Mesenchymal stem cell (in vitro differentiated cells and primary cell): ENCODE data around the gene SORCS3.
"Not testable (repeated sequence)": the region's sequence is repeated elsewhere in the genome, so short reads cannot be mapped to it uniquely, and the experiment has no call there.

Source experiments
- DNase-seq: peaks from one replicate; pipeline ENCODE4 v3.0.0-alpha.2; 2013
- H2AFZ ChIP-seq: one replicate; pipeline ENCODE4 v1.6.1; 2013; ENCODE audit warnings: low read depth, mild to moderate bottlenecking, control low read depth, inconsistent platforms, low read length, moderate library complexity
- H2AK5ac ChIP-seq: 2 replicates; pipeline ENCODE4 v1.6.1; 2013; ENCODE audit warnings: low read length, moderate library complexity, mild to moderate bottlenecking, inconsistent platforms; ENCODE audit not compliant: severe bottlenecking
- H2BK120ac ChIP-seq: one replicate; pipeline ENCODE4 v1.6.1; 2013; ENCODE audit warnings: low read depth, mild to moderate bottlenecking, inconsistent platforms, low read length, moderate library complexity
- H2BK12ac ChIP-seq, 2 experiments: one replicate each; pipeline ENCODE4 v1.6.1; 2013; ENCODE audit warnings: inconsistent platforms in 2 of 2, low read length in 2 of 2, mild to moderate bottlenecking in 2 of 2, moderate library complexity in 2 of 2, control low read depth in 1 of 2
- H2BK15ac ChIP-seq: one replicate; pipeline ENCODE4 v1.6.1; 2013; ENCODE audit warnings: mild to moderate bottlenecking, low read depth, inconsistent platforms; ENCODE audit not compliant: poor library complexity, severe bottlenecking
- H2BK5ac ChIP-seq: 2 replicates; pipeline ENCODE4 v1.6.1; 2013; ENCODE audit warnings: low read depth, mild to moderate bottlenecking, low read length, control low read depth, inconsistent platforms; ENCODE audit not compliant: poor library complexity, severe bottlenecking
- H3K14ac ChIP-seq, 2 experiments: one replicate each; pipeline ENCODE4 v1.6.1; 2013; ENCODE audit warnings: inconsistent platforms in 2 of 2, low read length in 2 of 2, control low read depth in 1 of 2, mild to moderate bottlenecking in 1 of 2, moderate library complexity in 1 of 2
- H3K18ac ChIP-seq, 2 experiments: one replicate each; pipeline ENCODE4 v1.6.1; 2013; ENCODE audit warnings: inconsistent platforms in 2 of 2, low read length in 2 of 2, control low read depth in 1 of 2, low read depth in 1 of 2, mild to moderate bottlenecking in 1 of 2
- H3K23ac ChIP-seq, 2 experiments: one replicate each; pipeline ENCODE4 v1.6.1; 2013; ENCODE audit warnings: inconsistent platforms in 2 of 2, low read length in 2 of 2, mild to moderate bottlenecking in 2 of 2, moderate library complexity in 2 of 2, control low read depth in 1 of 2
- H3K27ac ChIP-seq: 2 replicates; pipeline ENCODE4 v1.5.1; 2013; ENCODE audit warnings: mild to moderate bottlenecking, moderate library complexity, low read length, control low read depth, inconsistent platforms; ENCODE audit not compliant: poor library complexity, severe bottlenecking
- H3K27me3 ChIP-seq, 2 experiments: 2 replicates each; pipeline versions ENCODE4 v1.6.1 to v1.7.0; 2013; ENCODE audit warnings: low read length in 2 of 2, mild to moderate bottlenecking in 2 of 2, moderate library complexity in 2 of 2, control low read depth in 1 of 2, inconsistent platforms in 1 of 2; ENCODE audit not compliant: control insufficient read depth in 1 of 2, insufficient read depth in 1 of 2
- H3K36me3 ChIP-seq, 2 experiments: 2 replicates each; pipeline versions ENCODE4 v1.6.1 to v1.7.0; 2013; ENCODE audit warnings: low read length in 2 of 2, control low read depth in 1 of 2, inconsistent platforms in 1 of 2, low read depth in 1 of 2, mild to moderate bottlenecking in 1 of 2; ENCODE audit not compliant: insufficient read depth in 2 of 2, control insufficient read depth in 1 of 2
- H3K4ac ChIP-seq, 2 experiments: one replicate each; pipeline ENCODE4 v1.6.1; 2013; ENCODE audit warnings: inconsistent platforms in 2 of 2, low read length in 2 of 2, mild to moderate bottlenecking in 2 of 2, moderate library complexity in 2 of 2, control low read depth in 1 of 2, low read depth in 1 of 2
- H3K4me1 ChIP-seq: 2 replicates; pipeline ENCODE4 v1.6.1; 2013; ENCODE audit warnings: low read depth, low read length, control low read depth; ENCODE audit not compliant: control insufficient read depth, insufficient read depth
- H3K4me2 ChIP-seq: 2 replicates; pipeline ENCODE4 v1.6.1; 2013; ENCODE audit warnings: low read length, mild to moderate bottlenecking, inconsistent platforms; ENCODE audit not compliant: poor library complexity, severe bottlenecking
- H3K4me3 ChIP-seq, 2 experiments: 2 replicates each; pipeline versions ENCODE4 v1.5.1 to v1.7.0; 2013; ENCODE audit warnings: low read length in 2 of 2, mild to moderate bottlenecking in 2 of 2, control low read depth in 1 of 2, low read depth in 1 of 2; ENCODE audit not compliant: insufficient read depth in 1 of 2
- H3K79me1 ChIP-seq: replicated peaks from 2 replicates; pipeline ENCODE4 v1.6.1; 2013; ENCODE audit warnings: mild to moderate bottlenecking, control low read depth, low read length, inconsistent platforms; ENCODE audit not compliant: poor library complexity, severe bottlenecking
- H3K9ac ChIP-seq: 2 replicates; pipeline ENCODE4 v1.7.0; 2013; ENCODE audit warnings: mild to moderate bottlenecking, low read length, moderate library complexity
- H3K9me3 ChIP-seq: 2 replicates; pipeline ENCODE4 v1.7.0; 2013; ENCODE audit warnings: mild to moderate bottlenecking, low read length; ENCODE audit not compliant: control insufficient read depth
- H4K8ac ChIP-seq: one replicate; pipeline ENCODE4 v1.6.1; 2013; ENCODE audit warnings: inconsistent platforms, mild to moderate bottlenecking, low read length, moderate library complexity
- H4K91ac ChIP-seq: one replicate; pipeline ENCODE4 v1.6.1; 2013; ENCODE audit warnings: mild to moderate bottlenecking, low read length, inconsistent platforms
- WGBS: methylation state at CpG from one replicate; pipeline ENCODE4 v1.1.7; 2013; ENCODE audit warnings: mixed read lengths; 5-methylcytosine and 5-hydroxymethylcytosine counted together

The SORCS3 gene

GRCh38 chr10:104703262-104703661, 62.2 kb downstream of the SORCS3 start:
- H2AK5ac ChIP-seq, H2AFZ ChIP-seq, H2BK12ac ChIP-seq, H2BK15ac ChIP-seq, H3K27me3 ChIP-seq, H3K4ac ChIP-seq, H2BK5ac ChIP-seq, H3K4me2 ChIP-seq, H4K91ac ChIP-seq, DNase-seq, H3K18ac ChIP-seq, H3K79me1 ChIP-seq, H3K9ac ChIP-seq, H3K27ac ChIP-seq, H2BK120ac ChIP-seq, H3K14ac ChIP-seq, H3K4me3 ChIP-seq, H3K4me1 ChIP-seq, H4K8ac ChIP-seq, H3K9me3 ChIP-seq, H3K36me3 ChIP-seq, H3K23ac ChIP-seq: not testable (repeated sequence)
- WGBS, result 94% methylated on average over 2 of the region's 4 CpGs

- no peaks in the 10 kb centered on the region for H3K27me3 ChIP-seq
- no peaks in the 10 kb centered on the region for H3K9me3 ChIP-seq
- H3K23ac ChIP-seq, result no peak overlapping the region
- no peak overlapping the region for H2BK120ac ChIP-seq
- no peak overlapping the region for H2AK5ac ChIP-seq
- no peak overlapping the region for H4K91ac ChIP-seq
- H2AFZ ChIP-seq, result no peak overlapping the region
- H3K36me3 ChIP-seq, result no peaks in the 10 kb centered on the region
- no peak overlapping the region for H3K18ac ChIP-seq
- no peak overlapping the region for H2BK12ac ChIP-seq
- no peaks in the 10 kb centered on the region for H3K79me1 ChIP-seq
- H2BK15ac ChIP-seq, result no peak overlapping the region
- H3K4me2 ChIP-seq, result no peak overlapping the region
- H2BK5ac ChIP-seq, result peak overlapping the region; percentile 19
- H3K9ac ChIP-seq, result no peak overlapping the region
- no peak overlapping the region for H3K4ac ChIP-seq
- no peak overlapping the region for H3K27ac ChIP-seq
- no peak overlapping the region for H3K14ac ChIP-seq
- no peak overlapping the region for H3K4me3 ChIP-seq
- no peak overlapping the region for H4K8ac ChIP-seq
- WGBS, result 68% methylated on average over 4 of the region's 4 CpGs
- H3K4me1 ChIP-seq, result no peaks in the 10 kb centered on the region
- no peak for DNase-seq
These were observed 65.8 kb downstream of the SORCS3 start for GRCh38 chr10:104706886-104707285.

- H3K36me3 ChIP-seq, result no peaks in the 10 kb centered on the region
- no peak overlapping the region for H3K9ac ChIP-seq
- no peak overlapping the region for H3K4ac ChIP-seq
- no peak overlapping the region for H3K4me3 ChIP-seq
- H2AFZ ChIP-seq, result no peak overlapping the region
- H3K23ac ChIP-seq, result no peak overlapping the region
- no peaks in the 10 kb centered on the region for H3K9me3 ChIP-seq
- H3K14ac ChIP-seq, result no peak overlapping the region
- H3K27me3 ChIP-seq, result no peaks in the 10 kb centered on the region
- H3K4me1 ChIP-seq, result no peaks in the 10 kb centered on the region
- H3K79me1 ChIP-seq, result no peaks in the 10 kb centered on the region
- H4K8ac ChIP-seq, result no peak overlapping the region
- H3K4me2 ChIP-seq, result no peak overlapping the region
- no peak overlapping the region for H2BK15ac ChIP-seq
- no peak overlapping the region for H2BK120ac ChIP-seq
- no peak for DNase-seq
- no peak overlapping the region for H2BK12ac ChIP-seq
- no peak overlapping the region for H3K27ac ChIP-seq
- no peak overlapping the region for H2BK5ac ChIP-seq
- 41% methylated on average over 4 of the region's 4 CpGs for WGBS
- no peak overlapping the region for H3K18ac ChIP-seq
- H4K91ac ChIP-seq, result no peak overlapping the region
- no peak overlapping the region for H2AK5ac ChIP-seq
These were observed 66.7 kb downstream of the SORCS3 start for GRCh38 chr10:104707602-104708459.

DNA sequence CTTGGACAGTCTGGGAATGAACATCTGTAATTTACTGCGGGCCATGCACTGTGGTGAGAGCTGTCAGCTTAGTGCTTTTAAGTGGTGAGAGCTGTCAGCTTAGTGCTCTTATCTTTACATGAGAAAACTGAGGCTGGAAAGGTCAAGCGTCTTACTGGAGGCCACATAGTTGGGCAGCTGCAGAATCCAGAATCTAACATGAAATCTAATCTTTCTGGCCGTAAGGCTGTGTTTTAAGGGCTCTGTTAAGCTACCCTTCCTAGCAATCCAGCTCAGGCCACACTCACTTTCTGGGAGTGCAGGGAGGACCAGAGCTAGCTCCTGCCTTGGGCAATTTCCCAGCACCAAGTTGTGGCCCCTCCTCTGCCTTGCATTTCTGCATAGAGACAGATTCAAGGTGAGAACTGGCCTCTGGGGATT, 70.2 kb downstream of the SORCS3 start:
- Histone ChIP-seq H4K91ac (no peak overlapping the region), H3K4me3 (no peak overlapping the region), H3K18ac (no peak overlapping the region), H3K14ac (no peak overlapping the region), H3K36me3 (no peaks in the 10 kb centered on the region), H2AFZ (no peak overlapping the region), H3K4ac (no peak overlapping the region), H3K9ac (no peak overlapping the region), H2BK15ac (no peak overlapping the region), H2AK5ac (no peak overlapping the region), H2BK5ac (no peak overlapping the region), H3K9me3 (no peaks in the 10 kb centered on the region), H3K27me3 (no peaks in the 10 kb centered on the region), H2BK120ac (no peak overlapping the region), H3K79me1 (no peaks in the 10 kb centered on the region), H3K4me1 (no peaks in the 10 kb centered on the region), H4K8ac (no peak overlapping the region), H3K23ac (no peak overlapping the region), H2BK12ac (no peak overlapping the region), H3K27ac (no peak overlapping the region), H3K4me2 (no peak overlapping the region)
- no peak for DNase-seq
- 17% methylated on average over 3 of the region's 3 CpGs for WGBS
